Erythroblast (primary cell): ENCODE measurements around the gene FTO.

Experiments
- GATA1 ChIP-seq: IDR thresholded peaks from 2 replicates; pipeline ENCODE4 v1.6.1; 2011; ENCODE audit warnings: low read depth, mild to moderate bottlenecking, control low read depth, low read length, moderate library complexity
- POLR2A ChIP-seq: IDR thresholded peaks from 2 replicates; pipeline ENCODE4 v1.6.1; 2011; ENCODE audit warnings: mild to moderate bottlenecking, low read length

DNA sequence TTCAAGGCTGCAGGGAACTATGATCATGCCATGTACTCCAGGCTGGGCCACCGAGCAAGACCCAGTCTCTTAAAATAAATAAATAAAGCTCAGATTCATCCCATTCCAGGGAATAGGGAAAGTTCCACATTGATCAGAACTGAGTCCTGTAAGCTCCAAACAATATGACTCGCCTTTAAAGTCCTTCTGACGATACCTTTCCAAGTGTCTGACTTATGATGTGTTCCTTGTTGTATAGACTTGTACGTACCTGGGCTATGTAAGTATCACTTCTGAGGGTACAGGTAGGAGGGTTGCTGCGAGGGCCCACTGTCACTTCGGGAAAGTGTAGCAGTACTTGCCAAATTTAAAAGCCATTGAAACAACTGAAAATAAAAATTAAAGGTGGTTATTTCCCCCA, 329.8 kb downstream of the FTO start:
- TF ChIP-seq POLR2A, result no peak
- TF ChIP-seq GATA1, result no peak
